ENCODE results near the gene DTYMK. TPM values are rescaled to one million over a fixed set of nuclear protein-coding genes. Genes with fewer than 3 reads are reported as not detected.
A peak's percentile ranks its signal among the peaks of the same experiment; 100 is the strongest.

DTYMK gene
- total and polyA plus RNA-seq, 2 of the 4 experiments (the other 2 are of a cell fraction), result 31.7 to 50.1 TPM

- Histone ChIP-seq H3K23ac (ENCODE audit: low read depth, low read length) (no peak overlapping the region), H2BK15ac (ENCODE audit: low read depth, low read length) (no peak overlapping the region), H3K9ac (ENCODE audit: low read depth, low read length) (no peak overlapping the region), H3K4me1 (ENCODE audit: control insufficient read depth, insufficient read depth, low read length) (peaks cover 15% of the 10 kb centered on the region), H4K5ac (ENCODE audit: low read depth, low read length) (no peak overlapping the region), H3K79me1 (ENCODE audit: low read depth in 1 of 2, low read length in 2 of 2) (peaks cover 3 to 15% of the 10 kb centered on the region in 2 experiments; a peak in 3 of 4 replicates), H3K4me2 (ENCODE audit: low read depth, low read length) (no peak overlapping the region), H3K36me3 (ENCODE audit: control insufficient read depth, insufficient read depth, low read length) (peaks cover 40% of the 10 kb centered on the region), H3K27me3 (ENCODE audit: control insufficient read depth, insufficient read depth, low read length) (no peaks in the 10 kb centered on the region), H2AK5ac (ENCODE audit: low read depth, low read length) (peak overlapping the region; percentile 9; the same call in 1 of the 2 replicates), H2BK5ac (ENCODE audit: low read depth, low read length, poor library complexity, severe bottlenecking) (no peak overlapping the region), H3K9me3 (ENCODE audit: control insufficient read depth, insufficient read depth, low read length) (no peaks in the 10 kb centered on the region), H3K56ac (ENCODE audit: extremely low read depth, insufficient read depth, low read length) (no peak overlapping the region), H3K4me3 (ENCODE audit: insufficient read depth, low read depth, low read length) (no peak overlapping the region), H3K18ac (ENCODE audit: low read depth, low read length) (no peak overlapping the region), H2BK20ac (ENCODE audit: low read depth, low read length) (no peak overlapping the region), H2AFZ (replicated peaks; ENCODE audit: low read length, poor library complexity) (peak overlapping the region; percentile 67), H4K8ac (ENCODE audit: low read depth in 2 of 2, low read length in 2 of 2) (0 out of 4 replicates have a peak overlapping the region, but pooled peaks of 1 of the 2 experiments have one; percentile 5), H3K27ac (ENCODE audit: insufficient read depth, low read length) (no peak overlapping the region), H4K20me1 (ENCODE audit: insufficient read depth, low read length) (peaks cover 16% of the 10 kb centered on the region), H2AK9ac (replicated peaks; ENCODE audit: low read depth, low read length, poor library complexity) (peak overlapping the region; percentile 23), H3K9me1 (ENCODE audit: insufficient read depth, low read length) (peaks cover 3% of the 10 kb centered on the region; the same call in 1 of the 2 replicates), H4K91ac (ENCODE audit: insufficient read depth, low read depth, low read length) (no peak overlapping the region), H2BK120ac (ENCODE audit: low read depth, low read length) (no peak overlapping the region), H3K14ac (replicated peaks; ENCODE audit: low read depth, low read length) (no peak overlapping the region), H3K4ac (ENCODE audit: low read depth, low read length) (no peak overlapping the region)
- no TSS peak for BruUV-seq (replicated peaks)
- POLR2A ChIA-PET (ENCODE audit: unreplicated experiment), result no interaction called here
- in situ Hi-C loops (cut with MboI; ENCODE audit: low sequenced_read_pairs) (loop anchor here (5.0 to 25.0 kb wide), 2 partner anchors 210 to 805 kb away; partner anchors contain the start of gene AGXT), intact Hi-C loops (cut with micrococcal nuclease) (no loop called here), dilution Hi-C loops (cut with HindIII; ENCODE audit: low sequenced_read_pairs, unreplicated experiment) (no loop called here)
- ATAC-seq (ENCODE audit: low read depth), result no peak
- WGBS, 2 experiments (ENCODE audit: extremely low coverage in 2 of 2, insufficient read length in 1 of 2), result 50% methylated on average over 22 of the region's 42 CpGs; no CpG with 5 or more reads in 1 of the 2 experiments
- TF ChIP-seq, protein P1, sequence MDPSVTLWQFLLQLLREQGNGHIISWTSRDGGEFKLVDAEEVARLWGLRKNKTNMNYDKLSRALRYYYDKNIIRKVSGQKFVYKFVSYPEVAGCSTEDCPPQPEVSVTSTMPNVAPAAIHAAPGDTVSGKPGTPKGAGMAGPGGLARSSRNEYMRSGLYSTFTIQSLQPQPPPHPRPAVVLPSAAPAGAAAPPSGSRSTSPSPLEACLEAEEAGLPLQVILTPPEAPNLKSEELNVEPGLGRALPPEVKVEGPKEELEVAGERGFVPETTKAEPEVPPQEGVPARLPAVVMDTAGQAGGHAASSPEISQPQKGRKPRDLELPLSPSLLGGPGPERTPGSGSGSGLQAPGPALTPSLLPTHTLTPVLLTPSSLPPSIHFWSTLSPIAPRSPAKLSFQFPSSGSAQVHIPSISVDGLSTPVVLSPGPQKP (IDR thresholded peaks at IDR 0.05; ENCODE audit: borderline replicate concordance, low read depth, low read length), result no peak
- TF ChIP-seq POLR2A (IDR thresholded peaks at IDR 0.05; ENCODE audit: low read depth, low read length) (no peak), MXI1 (IDR thresholded peaks at IDR 0.05; ENCODE audit: borderline replicate concordance, low read depth, low read length) (no peak), MAZ (IDR thresholded peaks at IDR 0.05; ENCODE audit: borderline replicate concordance, low read depth, low read length) (no peak), BHLHE40 (IDR thresholded peaks at IDR 0.05; ENCODE audit: low read depth, low read length) (peak; percentile 55; the same call in 1 of the 2 replicates), USF2 (IDR thresholded peaks at IDR 0.05; ENCODE audit: low read depth, low read length) (peak; percentile 64), NFE2L2 (IDR thresholded peaks at IDR 0.05; ENCODE audit: low read depth, low read length) (no peak), CHD1 (IDR thresholded peaks at IDR 0.05; ENCODE audit: low read depth, low read length) (no peak)
- TF ChIP-seq, protein P2, sequence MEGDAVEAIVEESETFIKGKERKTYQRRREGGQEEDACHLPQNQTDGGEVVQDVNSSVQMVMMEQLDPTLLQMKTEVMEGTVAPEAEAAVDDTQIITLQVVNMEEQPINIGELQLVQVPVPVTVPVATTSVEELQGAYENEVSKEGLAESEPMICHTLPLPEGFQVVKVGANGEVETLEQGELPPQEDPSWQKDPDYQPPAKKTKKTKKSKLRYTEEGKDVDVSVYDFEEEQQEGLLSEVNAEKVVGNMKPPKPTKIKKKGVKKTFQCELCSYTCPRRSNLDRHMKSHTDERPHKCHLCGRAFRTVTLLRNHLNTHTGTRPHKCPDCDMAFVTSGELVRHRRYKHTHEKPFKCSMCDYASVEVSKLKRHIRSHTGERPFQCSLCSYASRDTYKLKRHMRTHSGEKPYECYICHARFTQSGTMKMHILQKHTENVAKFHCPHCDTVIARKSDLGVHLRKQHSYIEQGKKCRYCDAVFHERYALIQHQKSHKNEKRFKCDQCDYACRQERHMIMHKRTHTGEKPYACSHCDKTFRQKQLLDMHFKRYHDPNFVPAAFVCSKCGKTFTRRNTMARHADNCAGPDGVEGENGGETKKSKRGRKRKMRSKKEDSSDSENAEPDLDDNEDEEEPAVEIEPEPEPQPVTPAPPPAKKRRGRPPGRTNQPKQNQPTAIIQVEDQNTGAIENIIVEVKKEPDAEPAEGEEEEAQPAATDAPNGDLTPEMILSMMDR (conservative IDR thresholded peaks at IDR 0.05; ENCODE audit: low read depth, low read length), result no peak
- DNase-seq, result peak; percentile 23
- CTCF ChIA-PET, result no interaction called here
These were observed 19.8 kb downstream of the DTYMK start for GRCh38 chr2:241666627-241667400.
